Progenitor cell of endocrine pancreas (in vitro differentiated cells): Measurements from ENCODE around the gene OSBPL1A. TPM values are rescaled to one million over a fixed set of nuclear protein-coding genes. Genes with fewer than 3 reads are reported as not detected.

Source experiments
- DNase-seq: peaks from one replicate; pipeline ENCODE4 v3.0.0; 2021; ENCODE audit warnings: low spot score; ENCODE audit not compliant: unreplicated experiment
- H3K27ac Mint-ChIP-seq: 2 replicates; pipeline ENCODE4 v1.8.0; 2021; ENCODE audit warnings: mild to moderate bottlenecking, moderate library complexity, mixed read lengths
- H3K27me3 Mint-ChIP-seq: 2 replicates; pipeline ENCODE4 v1.8.0; 2021; ENCODE audit warnings: mixed read lengths
- H3K36me3 Mint-ChIP-seq: 2 replicates; pipeline ENCODE4 v1.8.0; 2022; ENCODE audit warnings: mixed read lengths; ENCODE audit not compliant: insufficient read depth
- H3K4me1 Mint-ChIP-seq: 2 replicates; pipeline ENCODE4 v1.8.0; 2021; ENCODE audit warnings: low read depth, mixed read lengths
- H3K4me3 Mint-ChIP-seq: 2 replicates; pipeline ENCODE4 v1.8.0; 2021; ENCODE audit warnings: low read depth, mild to moderate bottlenecking, moderate library complexity, mixed read lengths
- H3K9me3 Mint-ChIP-seq: 2 replicates; pipeline ENCODE4 v1.8.0; 2021; ENCODE audit warnings: low read depth, mixed read lengths
- CTCF ChIP-seq: fragments of 200-600 bp; sonication (generic); IDR thresholded peaks from one replicate; pipeline ENCODE4 v1.5.0; 2021; ENCODE audit warnings: antibody characterized with exemption, mild to moderate bottlenecking; ENCODE audit not compliant: unreplicated experiment
- total RNA-seq: library from RNA; stranded (reverse); gene quantifications from 2 replicates; pipeline ENCODE4 v1.2.1, GENCODE V29; 2021

Gene OSBPL1A
- total RNA-seq, 1 donor from 2014 or later = 15.0 TPM

- peaks cover 24% of the 10 kb centered on the region for H3K36me3 Mint-ChIP-seq
- no peaks in the 10 kb centered on the region for H3K27me3 Mint-ChIP-seq
- DNase-seq = no peak
- no peak overlapping the region for H3K27ac Mint-ChIP-seq
- no peak for TF ChIP-seq CTCF
- H3K4me3 Mint-ChIP-seq = no peak overlapping the region
- H3K9me3 Mint-ChIP-seq = no peaks in the 10 kb centered on the region
- peaks cover 14% of the 10 kb centered on the region for H3K4me1 Mint-ChIP-seq
Observed at GRCh38 chr18:24234330-24234729, 163.3 kb downstream of the OSBPL1A start.

DNA sequence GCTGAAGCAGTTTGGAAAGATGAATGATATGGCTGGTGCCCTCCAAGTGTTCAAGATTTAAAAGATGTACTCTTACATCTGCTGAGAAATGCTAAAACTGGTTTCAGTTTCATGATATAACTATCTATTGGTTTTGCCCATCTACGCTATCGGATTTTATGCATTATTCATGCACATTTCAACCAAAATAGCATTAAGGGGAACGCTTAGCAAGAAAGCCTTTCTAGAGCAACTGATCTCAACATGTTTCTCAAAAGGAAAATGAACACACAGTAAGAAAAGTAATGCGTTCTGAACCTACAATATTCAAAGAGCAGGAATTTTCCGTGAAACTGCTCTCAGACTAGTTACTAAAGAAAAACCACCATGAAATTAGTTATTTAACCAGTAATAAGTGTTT lies 164.8 kb downstream of the OSBPL1A start:
- H3K27ac Mint-ChIP-seq = no peak overlapping the region

GRCh38 chr18:24231773-24232735 lies 165.6 kb downstream of the OSBPL1A start:
- TF ChIP-seq CTCF = no peak
- Mint-ChIP-seq H3K36me3 (peaks cover 15% of the 10 kb centered on the region), H3K27me3 (no peaks in the 10 kb centered on the region), H3K4me3 (no peak overlapping the region), H3K9me3 (no peaks in the 10 kb centered on the region), H3K27ac (no peak overlapping the region), H3K4me1 (peaks cover 14% of the 10 kb centered on the region)
- DNase-seq = no peak

More for the DNA sequence above, 164.8 kb downstream of the OSBPL1A start:
- DNase-seq = no peak
- no peak for TF ChIP-seq CTCF
- Mint-ChIP-seq H3K4me1 (peaks cover 14% of the 10 kb centered on the region), H3K27me3 (no peaks in the 10 kb centered on the region), H3K4me3 (no peak overlapping the region), H3K36me3 (peaks cover 18% of the 10 kb centered on the region), H3K9me3 (no peaks in the 10 kb centered on the region)

DNA sequence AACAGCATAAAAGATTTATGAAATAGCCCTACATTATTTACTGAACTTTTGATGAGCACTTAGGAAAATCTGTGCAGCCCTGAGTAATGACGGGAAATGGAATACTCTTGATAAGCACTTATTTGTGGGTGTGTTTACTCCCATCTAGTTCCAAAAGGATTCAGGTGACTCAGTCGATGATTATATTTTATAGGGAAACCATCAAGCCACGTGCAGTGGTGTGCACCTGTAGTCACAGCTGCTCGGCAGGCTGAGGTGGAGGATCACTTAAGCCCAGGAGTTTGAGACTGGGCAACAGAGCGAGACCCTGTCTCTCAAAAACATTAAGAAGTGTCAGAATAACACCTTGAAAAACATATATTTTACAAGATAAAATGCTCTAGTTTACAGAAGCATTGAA lies 166.9 kb downstream of the OSBPL1A start:
- Mint-ChIP-seq H3K36me3 (peaks cover 9% of the 10 kb centered on the region), H3K27me3 (no peaks in the 10 kb centered on the region), H3K9me3 (no peaks in the 10 kb centered on the region), H3K27ac (no peak overlapping the region), H3K4me1 (peaks cover 14% of the 10 kb centered on the region), H3K4me3 (no peak overlapping the region)
- no peak for TF ChIP-seq CTCF
- no peak for DNase-seq

- TF ChIP-seq CTCF = no peak
- no peaks in the 10 kb centered on the region for H3K9me3 Mint-ChIP-seq
- peaks cover 3% of the 10 kb centered on the region for H3K36me3 Mint-ChIP-seq
- H3K4me1 Mint-ChIP-seq = peaks cover 5% of the 10 kb centered on the region
- no peak overlapping the region for H3K4me3 Mint-ChIP-seq
- H3K27me3 Mint-ChIP-seq = no peaks in the 10 kb centered on the region
- DNase-seq = no peak
- no peak overlapping the region for H3K27ac Mint-ChIP-seq
Observed at GRCh38 chr18:24228667-24229041, 169.0 kb downstream of the OSBPL1A start.
